ENCODE data around the gene DNAJC11. TPM values are rescaled to one million over a fixed set of nuclear protein-coding genes. Genes with fewer than 3 reads are reported as not detected.
"Not testable (repeated sequence)": the region's sequence is repeated elsewhere in the genome, so short reads cannot be mapped to it uniquely, and the experiment has no call there.

The DNAJC11 gene
- total RNA-seq, 2 experiments from 2014 or later: 75.5 to 78.3 TPM

GRCh38 chr1:6614019-6614928 is 87.3 kb downstream of the DNAJC11 start:
- ChIA-PET CTCF (no interaction called here), POLR2A (interaction anchor here (0.7 to 1.1 kb wide), 2 partner anchors 12 to 60 kb away, joined by 3 to 20 read pairs; partner anchors contain the start of genes KLHL21 and NOL9)

- ChIA-PET CTCF (no interaction called here), POLR2A (interaction anchor here (0.7 to 1.1 kb wide), 2 partner anchors 11 to 59 kb away, joined by 3 to 20 read pairs; partner anchors contain the start of genes KLHL21 and NOL9)
Measured at GRCh38 chr1:6613361-6614018, 88.1 kb downstream of the DNAJC11 start, which contains the start of gene PHF13. Gene PHF13 (plus strand): TSS chr1:6613731. CDS start chr1:6614067, 336 bp downstream.

GRCh38 chr1:6612641-6613360 is 88.8 kb downstream of the DNAJC11 start:
- CTCF ChIA-PET: interaction anchor here (1.5 kb wide), 1 partner anchor 10 kb away, joined by 10 read pairs; the partner anchor contains the start of gene KLHL21
- POLR2A ChIA-PET: interaction anchor here (1.6 to 2.1 kb wide), 3 partner anchors 9 to 12 kb away, joined by 7 to 8 read pairs (median 7); partner anchors contain the start of gene KLHL21

- ChIA-PET CTCF (interaction anchor here (1.1 to 4.2 kb wide), 3 partner anchors 12 to 49 kb away, joined by 4 to 17 read pairs (median 4); partner anchors contain the start of genes NOL9 and TAS1R1), POLR2A (interaction anchor here (0.9 to 3.5 kb wide), 7 partner anchors 8 to 98 kb away, joined by 3 to 20 read pairs (median 4); partner anchors contain the start of genes DNAJC11, NOL9, PHF13 and TAS1R1)
Measured at GRCh38 chr1:6603915-6604558, 97.6 kb downstream of the DNAJC11 start.

- POLR2A ChIA-PET: interaction anchor here (0.5 to 3.5 kb wide), 9 partner anchors 9 to 138 kb away, joined by 3 to 20 read pairs (median 4); partner anchors contain the start of genes DNAJC11, NOL9, PHF13 and TAS1R1
- CTCF ChIA-PET: interaction anchor here (1.1 to 4.2 kb wide), 5 partner anchors 9 to 49 kb away, joined by 4 to 17 read pairs (median 4); partner anchors contain the start of genes NOL9, TAS1R1 and ZBTB48
Measured at GRCh38 chr1:6603238-6603914, 98.2 kb downstream of the DNAJC11 start.

GRCh38 chr1:6602669-6603237 is 98.9 kb downstream of the DNAJC11 start, which contains the start of gene KLHL21:
Gene KLHL21 (minus strand): TSS chr1:6602869. CDS start chr1:6602817, 52 bp downstream.
- CTCF ChIA-PET: interaction anchor here (0.7 to 4.2 kb wide), 5 partner anchors 9 to 66 kb away, joined by 3 to 17 read pairs (median 4); partner anchors contain the start of genes NOL9, TAS1R1, THAP3 and ZBTB48
- POLR2A ChIA-PET: interaction anchor here (0.5 to 3.5 kb wide), 12 partner anchors 9 to 139 kb away, joined by 3 to 20 read pairs (median 4); partner anchors contain the start of genes DNAJC11, NOL9, PHF13 and TAS1R1

GRCh38 chr1:6601923-6602668 is 99.5 kb downstream of the DNAJC11 start:
- ChIA-PET POLR2A (interaction anchor here (0.7 to 3.5 kb wide), 6 partner anchors 10 to 48 kb away, joined by 3 to 20 read pairs (median 11); partner anchors contain the start of genes NOL9, PHF13, TAS1R1 and ZBTB48), CTCF (interaction anchor here (0.7 to 4.2 kb wide), 5 partner anchors 10 to 67 kb away, joined by 3 to 17 read pairs (median 4); partner anchors contain the start of genes NOL9, TAS1R1, THAP3 and ZBTB48)

GRCh38 chr1:6601049-6601922 is 100.3 kb downstream of the DNAJC11 start:
- ChIA-PET POLR2A (interaction anchor here (0.7 to 3.5 kb wide), 6 partner anchors 10 to 48 kb away, joined by 3 to 20 read pairs (median 11); partner anchors contain the start of genes NOL9, PHF13, TAS1R1 and ZBTB48), CTCF (interaction anchor here (1.4 to 4.2 kb wide), 3 partner anchors 11 to 46 kb away, joined by 3 to 17 read pairs (median 10); partner anchors contain the start of genes NOL9, TAS1R1 and THAP3)

- POLR2A ChIA-PET: interaction anchor here (2.7 kb wide), 1 partner anchor 20 kb away, joined by 15 read pairs; the partner anchor contains the start of gene ZBTB48
- CTCF ChIA-PET: interaction anchor here (0.8 to 1.3 kb wide), 2 partner anchors 17 to 178 kb away, joined by 3 to 5 read pairs; no protein-coding TSS in a partner anchor
Measured at GRCh38 chr1:6600410-6601048, 101.1 kb downstream of the DNAJC11 start.

- CTCF ChIA-PET: interaction anchor here (0.8 to 1.3 kb wide), 2 partner anchors 16 to 178 kb away, joined by 3 to 5 read pairs; no protein-coding TSS in a partner anchor
- POLR2A ChIA-PET: not testable (repeated sequence)
Measured at GRCh38 chr1:6599991-6600390, 101.6 kb downstream of the DNAJC11 start.

GRCh38 chr1:6599141-6599975 is 102.3 kb downstream of the DNAJC11 start:
- CTCF ChIA-PET: interaction anchor here (0.8 to 1.3 kb wide), 2 partner anchors 16 to 177 kb away, joined by 3 to 5 read pairs; no protein-coding TSS in a partner anchor
- POLR2A ChIA-PET: no interaction called here

GRCh38 chr1:6597777-6598131 is 103.9 kb downstream of the DNAJC11 start:
- CTCF ChIA-PET: no interaction called here
- POLR2A ChIA-PET: no interaction called here

GRCh38 chr1:6596886-6597776 is 104.5 kb downstream of the DNAJC11 start:
- POLR2A ChIA-PET: no interaction called here

More at GRCh38 chr1:6596886-6597776, 104.5 kb downstream of the DNAJC11 start:
- CTCF ChIA-PET: no interaction called here
